Occipital lobe (tissue), 2 donors: Measurements from ENCODE around the gene DHRS7B. TPM values are rescaled to one million over a fixed set of nuclear protein-coding genes. Genes with fewer than 3 reads are reported as not detected.
"Not testable (repeated sequence)": the region's sequence is repeated elsewhere in the genome, so short reads cannot be mapped to it uniquely, and the experiment has no call there.

Experiments
- DNase-seq: peaks from one replicate; lab custom pipeline; 2025; lab: John Stamatoyannopoulos, UW
- total RNA-seq: library from RNA; depleted of rRNA; stranded (reverse); fragments of >200 nt; gene quantifications from one replicate; pipeline ENCODE4 v1.2.3, GENCODE V29; 2014

Gene DHRS7B
- total RNA-seq, 1 donor from 2014 or later: 10.9 TPM

GRCh38 chr17:21209511-21210175 lies 82.9 kb downstream of the DHRS7B start:
- no peak for DNase-seq

- no peak for DNase-seq
These were observed 83.8 kb downstream of the DHRS7B start for GRCh38 chr17:21210411-21211076.

DNA sequence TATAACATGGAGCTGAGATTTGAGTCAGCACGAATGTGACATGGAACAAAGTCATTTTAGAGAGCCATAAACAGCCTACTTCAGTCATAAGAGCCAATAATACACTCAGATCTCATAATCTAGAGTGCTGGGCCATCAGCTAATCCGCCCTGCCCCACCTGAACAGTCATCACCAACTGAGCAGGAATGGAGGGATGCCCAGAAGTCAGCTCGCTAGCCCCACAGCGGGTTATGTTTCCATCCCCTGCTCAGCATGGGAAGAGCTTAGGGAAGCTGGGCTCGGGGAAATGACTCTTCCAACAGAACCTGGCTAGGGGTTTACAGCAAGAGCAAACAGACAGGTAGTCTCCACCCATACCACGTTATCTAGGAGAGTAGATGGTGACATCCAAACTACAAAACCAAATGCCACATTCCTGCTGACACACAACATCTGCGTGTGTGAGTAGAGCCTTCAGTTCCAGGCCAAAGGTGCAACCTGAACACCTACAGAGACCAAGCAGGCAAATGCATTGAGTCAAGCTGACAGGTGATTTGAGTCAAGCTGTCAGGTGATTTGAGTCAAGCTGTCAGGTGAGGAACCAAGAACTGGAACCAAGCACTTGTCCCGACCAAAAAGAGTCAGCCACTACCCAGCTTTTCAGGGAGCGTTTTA lies 85.2 kb downstream of the DHRS7B start:
- DNase-seq: no peak

GRCh38 chr17:21212826-21213637 lies 86.3 kb downstream of the DHRS7B start:
- no peak for DNase-seq

DNA sequence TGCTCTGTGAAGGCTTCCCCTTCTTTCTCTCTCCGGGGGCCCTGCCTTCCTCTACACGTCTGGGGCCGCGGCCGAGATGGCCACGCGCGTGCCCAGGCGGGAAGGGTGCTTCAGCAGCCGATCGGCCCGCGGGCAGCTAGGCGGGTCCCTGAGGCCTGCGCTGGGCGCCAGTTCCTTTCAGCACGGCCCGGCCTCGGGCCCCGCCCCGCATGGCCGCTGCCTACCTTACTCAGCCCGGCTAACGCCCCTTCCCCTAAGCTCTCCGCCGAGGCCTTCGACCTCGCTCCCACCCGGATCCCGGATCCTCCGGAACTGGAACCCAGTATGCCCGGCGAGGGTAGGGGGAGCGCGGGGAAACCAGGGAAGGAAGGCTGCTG lies 86.9 kb downstream of the DHRS7B start:
- DNase-seq: no peak

DNA sequence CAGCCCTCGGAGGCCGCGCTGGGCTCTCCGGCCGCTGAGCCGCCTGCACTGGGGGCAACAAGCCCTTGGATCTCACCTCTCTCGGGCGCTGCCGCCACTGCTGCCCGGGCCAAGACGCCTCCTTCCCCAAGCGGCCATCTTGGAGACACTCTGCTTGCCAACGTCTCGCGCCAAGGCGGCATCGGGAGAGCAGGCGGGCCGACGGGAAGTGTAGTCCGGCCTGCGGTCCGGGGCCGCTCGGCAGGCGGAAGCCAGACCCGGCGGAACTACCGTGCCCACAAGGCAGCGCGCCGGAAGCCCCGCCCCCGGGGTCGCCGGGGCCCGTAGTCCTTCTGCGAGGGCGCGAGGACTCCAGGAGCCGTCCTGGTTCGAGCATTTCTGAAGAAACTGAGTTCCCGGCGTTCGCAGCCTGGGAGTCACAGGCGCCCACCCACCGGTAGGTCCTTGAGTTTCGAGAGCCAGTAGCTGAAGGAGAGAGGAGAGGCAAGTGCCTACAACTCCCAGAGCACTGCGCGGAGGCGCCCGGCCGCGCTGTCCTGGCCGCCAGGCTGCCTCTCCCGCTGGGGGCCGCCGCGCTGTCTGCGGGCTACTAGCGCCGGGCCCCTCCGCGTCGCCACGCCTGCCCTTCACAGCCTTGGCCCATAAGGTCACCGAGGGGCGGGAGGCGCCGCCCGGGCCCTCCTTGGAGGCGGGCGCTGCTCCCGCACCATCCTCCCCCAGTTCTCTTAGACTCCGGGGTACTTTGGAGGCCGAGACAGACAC lies 87.4 kb downstream of the DHRS7B start, which contains the start of gene TMEM11:
Gene TMEM11 (minus strand): TSS at position 147 of the 762 bp plus-strand sequence. CDS start 9 bp downstream, at position 138.
- peak; percentile 93 for DNase-seq

- DNase-seq: peak; percentile 55
These were observed 88.2 kb downstream of the DHRS7B start for GRCh38 chr17:21214777-21215541.

DNA sequence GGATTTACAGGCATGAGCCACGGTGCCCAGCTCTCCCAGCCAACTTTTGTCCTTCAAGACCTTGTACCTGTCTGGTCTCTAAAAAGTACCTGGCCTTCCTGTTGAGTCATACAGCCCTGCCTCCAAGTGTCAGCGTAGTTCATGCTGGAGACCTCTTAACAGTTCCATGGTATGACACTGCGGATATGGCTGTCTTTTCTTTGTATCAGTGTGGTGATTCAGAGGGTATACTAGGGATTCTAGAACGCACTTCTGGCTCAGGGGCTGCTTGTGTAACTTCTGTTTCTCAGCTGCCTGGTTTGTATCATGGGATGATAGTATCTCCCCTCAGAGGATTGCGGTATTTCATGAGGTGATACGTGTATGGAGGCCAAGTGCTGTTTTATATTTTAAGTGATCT lies 89.2 kb downstream of the DHRS7B start:
- no peak for DNase-seq

GRCh38 chr17:21217346-21217745 lies 90.6 kb downstream of the DHRS7B start:
- DNase-seq: no peak

- no peak for DNase-seq
These were observed 91.3 kb downstream of the DHRS7B start for GRCh38 chr17:21218101-21218500.

- DNase-seq: no peak
These were observed 92.1 kb downstream of the DHRS7B start for GRCh38 chr17:21218831-21219380.

- DNase-seq: no peak
These were observed 96.3 kb downstream of the DHRS7B start for GRCh38 chr17:21223086-21223485.

- DNase-seq: not testable (repeated sequence)
These were observed 100.5 kb downstream of the DHRS7B start for GRCh38 chr17:21227277-21227676.

GRCh38 chr17:21228111-21228510 lies 101.3 kb downstream of the DHRS7B start:
- no peak for DNase-seq

DNA sequence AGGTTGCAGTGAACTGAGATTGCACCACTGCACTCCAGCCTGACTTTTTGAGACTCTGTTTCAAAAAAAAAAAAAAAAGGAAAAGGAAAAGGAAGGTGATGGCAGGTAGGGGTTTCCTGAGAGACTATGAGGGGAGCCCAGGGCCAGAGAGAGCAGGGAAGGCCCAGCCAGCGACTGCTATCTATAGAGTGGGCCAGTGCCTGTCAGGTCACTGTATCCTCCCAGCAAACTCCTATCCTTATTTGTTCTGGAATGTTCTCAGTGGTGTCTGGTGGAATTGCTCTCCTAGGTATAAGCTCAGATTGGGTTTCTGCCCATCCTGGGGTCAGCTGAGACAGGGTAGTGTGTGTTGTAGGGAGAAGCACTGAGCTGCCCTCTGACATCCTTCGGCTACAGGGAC lies 102.1 kb downstream of the DHRS7B start:
- no peak for DNase-seq

- no peak for DNase-seq
These were observed 104.8 kb downstream of the DHRS7B start for GRCh38 chr17:21231533-21231932.

GRCh38 chr17:21232033-21232749 lies 105.4 kb downstream of the DHRS7B start:
- no peak for DNase-seq

- no peak for DNase-seq
These were observed 107.0 kb downstream of the DHRS7B start for GRCh38 chr17:21233581-21234347.
